Mesenteric fat pad (tissue), 1 donor: ENCODE results near the gene PFKL. TPM values are rescaled to one million over a fixed set of nuclear protein-coding genes. Genes with fewer than 3 reads are reported as not detected.
"Not testable (repeated sequence)": the region's sequence is repeated elsewhere in the genome, so short reads cannot be mapped to it uniquely, and the experiment has no call there.

Source experiments
- DNase-seq: peaks from one replicate; pipeline ENCODE4 v3.0.0-alpha.2; 2020; ENCODE audit warnings: low spot score
- total RNA-seq: library from RNA; stranded (reverse); fragmentation: NEBNext Ultra II Directional; extraction: Animal tissue kit (Norgen Biotek cat#: 25700); gene quantifications from one replicate; pipeline ENCODE4 v1.2.1, GENCODE V29; 2021
- donor health status: DM: yes; HTN: yes; CAD: no.

PFKL gene
- total RNA-seq, 1 donor from 2014 or later: 113 TPM

DNA sequence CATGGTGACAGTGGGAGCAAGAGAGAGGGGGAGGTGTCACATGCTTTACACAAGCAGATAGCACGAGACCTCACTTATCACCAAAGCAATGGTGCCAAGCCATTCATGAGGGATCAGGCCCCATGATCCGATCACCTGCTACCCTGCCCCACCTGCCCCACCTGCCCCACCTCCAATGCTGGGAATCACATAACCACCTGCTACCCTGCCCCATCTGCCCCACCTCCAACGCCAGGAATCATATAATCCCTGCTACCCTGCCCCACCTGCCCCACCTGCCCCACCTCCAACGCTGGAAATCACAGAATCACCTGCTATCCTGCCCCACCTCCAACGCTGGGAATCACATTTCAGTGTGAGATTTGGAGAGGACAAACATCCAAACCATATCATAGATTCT is 24.8 kb upstream of the PFKL start:
- no peak for DNase-seq

GRCh38 chr21:44279354-44280260 is 20.2 kb upstream of the PFKL start:
- no peak for DNase-seq

GRCh38 chr21:44281801-44282200 is 18.1 kb upstream of the PFKL start:
- no peak for DNase-seq

DNA sequence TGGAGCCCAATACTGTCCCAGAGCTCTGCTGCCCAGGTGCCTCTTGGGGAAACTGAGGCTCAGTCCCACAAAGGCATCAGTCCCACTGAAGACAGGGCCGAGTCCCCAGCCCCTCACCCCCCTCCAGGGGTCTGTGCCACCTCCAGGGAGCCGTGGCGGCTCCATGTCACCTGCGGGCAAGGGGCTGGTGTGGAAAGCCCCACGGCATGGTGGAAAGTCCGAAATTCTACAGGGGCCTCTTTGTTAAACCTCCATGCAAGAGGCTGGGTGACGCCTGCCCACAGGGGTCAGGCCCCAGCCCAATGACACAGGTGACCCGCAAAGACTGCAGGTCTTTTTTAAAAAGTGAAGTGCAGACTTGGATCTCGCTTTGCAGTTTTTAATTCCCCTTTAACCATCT is 17.5 kb upstream of the PFKL start:
- DNase-seq: no peak

DNA sequence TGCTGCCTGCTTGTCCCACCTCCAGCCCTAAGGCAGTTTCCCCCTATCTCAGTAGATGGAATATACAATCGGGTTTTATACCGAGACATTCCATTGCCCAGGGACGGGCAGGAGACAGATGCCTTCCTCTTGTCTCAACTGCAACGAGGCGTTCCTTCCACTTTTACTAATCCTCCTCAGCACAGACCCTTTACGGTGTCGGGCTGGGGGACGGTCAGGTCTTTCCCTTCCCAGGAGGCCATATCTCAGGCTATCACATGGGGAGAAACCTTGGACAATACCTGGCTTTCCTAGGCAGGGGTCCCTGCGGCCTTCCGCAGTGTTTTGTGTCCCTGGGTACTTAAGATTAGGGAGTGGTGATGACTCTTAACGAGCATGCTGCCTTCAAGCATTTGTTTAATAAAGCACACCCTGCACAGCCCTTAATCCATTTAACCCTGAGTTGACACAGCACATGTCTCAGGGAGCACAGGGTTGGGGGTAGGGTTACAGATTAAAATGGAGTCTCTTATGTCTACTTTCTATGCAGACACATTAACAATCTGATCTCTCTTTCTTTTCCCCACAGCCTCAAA is 16.6 kb upstream of the PFKL start:
- DNase-seq: not testable (repeated sequence)

DNA sequence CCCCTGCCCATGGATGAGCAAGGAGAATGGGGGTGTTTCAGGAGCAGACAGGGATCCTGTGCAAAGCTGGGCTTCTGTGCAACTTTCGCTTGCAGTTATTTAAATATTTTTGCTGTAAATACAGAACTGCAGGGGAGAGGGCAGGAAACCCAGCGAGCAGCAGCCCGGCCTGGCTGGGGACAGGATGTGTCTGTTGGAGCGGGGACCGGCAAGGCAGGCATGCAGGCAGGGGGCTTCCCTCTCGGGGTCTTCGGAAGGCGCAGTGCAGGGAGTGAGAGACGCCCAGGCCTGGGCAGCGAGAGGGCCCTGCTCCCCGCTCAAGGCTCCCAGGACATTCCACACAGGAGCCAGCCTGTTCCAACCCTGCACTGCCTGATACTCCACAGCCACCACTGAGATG is 15.9 kb upstream of the PFKL start:
- DNase-seq: no peak

GRCh38 chr21:44285138-44285992 is 14.5 kb upstream of the PFKL start, which contains the start of gene AIRE:
Gene AIRE, plus strand, starts transcription at chr21:44285876. Its CDS starts 131 bp downstream, at chr21:44286007.
- no peak for DNase-seq

- DNase-seq: no peak
These were observed 13.7 kb upstream of the PFKL start for GRCh38 chr21:44286086-44286715.

- DNase-seq: no peak
These were observed 12.9 kb upstream of the PFKL start for GRCh38 chr21:44286716-44287632.

DNA sequence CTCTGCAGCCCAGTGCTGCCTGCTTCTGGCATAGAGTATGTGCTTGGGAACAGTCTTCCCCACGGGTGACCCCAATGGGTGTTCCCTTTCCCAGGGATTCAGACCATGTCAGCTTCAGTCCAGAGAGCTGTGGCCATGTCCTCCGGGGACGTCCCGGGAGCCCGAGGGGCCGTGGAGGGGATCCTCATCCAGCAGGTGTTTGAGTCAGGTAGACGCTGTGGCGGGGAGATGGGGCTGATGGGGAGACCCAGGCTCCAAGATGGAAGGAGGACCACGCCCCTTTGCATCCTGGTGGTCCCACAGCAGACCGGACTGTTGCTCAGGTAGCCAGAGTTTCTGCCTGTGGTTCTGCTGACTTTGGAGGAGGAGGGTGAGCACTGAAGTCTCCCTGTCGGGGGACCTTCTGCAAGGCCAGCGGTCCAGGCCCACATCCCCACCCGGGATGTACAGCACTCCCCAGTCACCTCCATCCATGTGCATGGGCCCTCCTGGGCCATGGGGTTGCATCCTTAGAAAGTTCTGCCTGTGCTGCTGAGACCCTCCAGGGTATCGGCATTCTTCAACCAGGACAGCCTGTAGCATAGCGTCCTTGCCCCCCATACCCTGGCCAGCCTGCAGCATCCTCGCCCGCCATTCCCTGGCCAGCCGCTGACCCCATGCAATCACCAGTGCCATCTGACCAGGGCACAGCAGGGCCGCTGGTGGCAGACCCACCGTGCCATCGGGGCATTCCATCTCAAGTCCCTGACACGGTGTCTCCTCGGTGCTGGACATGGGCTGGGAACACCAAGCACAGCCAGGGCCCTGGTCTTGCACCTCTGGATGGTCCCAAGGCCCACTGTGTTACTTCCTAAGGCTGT is 11.4 kb upstream of the PFKL start:
- no peak for DNase-seq

DNA sequence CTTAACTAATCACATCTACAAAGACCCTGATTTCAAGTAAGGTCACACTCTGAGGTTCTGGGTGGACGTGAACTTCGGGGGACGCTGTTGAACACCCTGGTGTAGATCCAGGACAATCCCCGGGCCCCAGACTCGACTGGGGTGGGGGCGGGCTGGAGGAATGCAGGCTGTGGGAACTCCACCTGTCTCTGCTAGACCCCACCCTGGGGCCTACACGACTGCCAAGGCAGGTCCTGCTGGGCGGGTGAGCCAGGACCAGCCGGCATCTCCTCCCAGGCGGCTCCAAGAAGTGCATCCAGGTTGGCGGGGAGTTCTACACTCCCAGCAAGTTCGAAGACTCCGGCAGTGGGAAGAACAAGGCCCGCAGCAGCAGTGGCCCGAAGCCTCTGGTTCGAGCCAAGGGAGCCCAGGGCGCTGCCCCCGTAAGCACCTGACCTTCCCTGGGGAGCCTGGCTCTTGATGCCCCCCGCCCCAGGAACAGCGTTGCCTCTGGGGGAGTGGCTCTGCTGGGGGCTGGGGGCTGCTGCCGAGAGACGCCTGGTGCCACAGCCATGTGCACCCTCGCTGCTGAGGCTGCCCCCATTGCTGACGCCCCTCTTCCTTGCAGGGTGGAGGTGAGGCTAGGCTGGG is 10.4 kb upstream of the PFKL start:
- no peak for DNase-seq

DNA sequence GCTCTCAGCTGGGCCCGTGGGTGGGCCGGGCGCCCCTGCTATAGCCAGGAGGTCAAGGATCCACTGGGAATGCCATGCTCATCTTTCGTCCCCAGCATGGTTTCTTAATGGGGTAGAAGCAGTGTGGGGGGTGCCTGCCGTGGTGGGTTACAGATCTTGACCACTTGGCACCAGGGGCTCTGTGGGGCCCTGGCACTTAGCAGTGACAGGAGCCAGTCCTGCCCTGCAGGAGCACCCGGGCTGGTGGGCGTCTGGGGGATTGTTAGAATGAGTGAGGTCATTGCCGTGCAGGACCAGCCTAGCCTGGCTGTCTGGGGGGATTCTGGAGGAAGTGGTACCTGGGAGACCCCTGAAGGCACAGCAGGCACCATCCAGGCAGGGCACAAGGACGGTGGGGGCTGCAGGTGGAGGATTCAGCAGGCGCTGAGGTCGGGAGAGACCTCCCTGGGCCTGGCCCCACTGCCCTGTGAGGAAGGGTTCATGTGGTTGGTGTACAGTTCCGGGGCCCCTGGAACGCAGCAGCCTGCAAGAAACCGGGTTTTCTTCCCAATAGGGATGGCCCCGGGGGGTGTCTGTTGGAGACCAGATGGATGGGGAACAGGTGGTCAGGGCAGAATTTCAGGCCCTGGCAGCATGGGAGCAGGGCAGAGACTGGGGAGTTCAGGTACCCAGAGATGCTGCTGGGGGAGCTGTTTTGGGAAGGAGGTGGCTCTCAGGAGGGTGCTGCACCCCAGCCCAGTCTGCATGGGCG is 9.4 kb upstream of the PFKL start:
- no peak for DNase-seq

DNA sequence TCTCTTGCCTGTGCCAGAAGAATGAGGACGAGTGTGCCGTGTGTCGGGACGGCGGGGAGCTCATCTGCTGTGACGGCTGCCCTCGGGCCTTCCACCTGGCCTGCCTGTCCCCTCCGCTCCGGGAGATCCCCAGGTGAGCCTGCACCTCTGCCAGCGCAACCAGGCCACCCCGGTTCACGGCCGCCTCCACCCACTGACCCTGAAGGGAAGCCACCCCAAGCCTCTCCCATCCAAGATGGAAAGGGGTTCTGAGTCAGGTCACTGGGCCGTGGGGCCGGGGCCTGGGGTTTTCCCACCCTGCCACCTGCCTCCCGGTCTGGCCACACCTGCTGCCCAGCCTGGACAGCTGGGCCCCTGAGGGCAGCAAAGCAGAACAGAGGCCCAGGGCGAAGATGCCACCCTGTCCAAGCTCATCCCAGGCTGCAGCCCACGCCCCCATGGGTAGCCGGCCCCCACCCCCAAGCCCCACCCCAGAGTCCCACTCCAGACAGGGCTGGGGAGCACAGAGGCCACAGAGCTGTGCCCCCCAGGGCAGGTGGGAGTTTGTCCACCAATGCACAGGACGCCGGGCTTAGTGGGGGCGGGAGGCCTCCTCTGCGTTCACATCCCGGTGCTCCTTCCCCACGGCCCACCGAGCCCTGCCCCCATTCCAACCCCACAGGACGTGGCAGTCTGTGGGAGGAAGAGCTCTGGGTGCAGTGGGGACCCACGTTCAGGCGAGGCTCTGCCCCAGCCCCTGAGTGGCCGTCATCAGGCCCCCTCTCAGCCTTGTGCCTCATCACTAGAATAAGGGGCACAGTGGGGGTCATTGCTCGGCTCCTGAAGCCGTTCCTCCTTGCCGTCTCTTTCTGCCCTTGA is 8.5 kb upstream of the PFKL start:
- DNase-seq: no peak

- DNase-seq: no peak
These were observed 7.7 kb upstream of the PFKL start for GRCh38 chr21:44291936-44292811.

DNA sequence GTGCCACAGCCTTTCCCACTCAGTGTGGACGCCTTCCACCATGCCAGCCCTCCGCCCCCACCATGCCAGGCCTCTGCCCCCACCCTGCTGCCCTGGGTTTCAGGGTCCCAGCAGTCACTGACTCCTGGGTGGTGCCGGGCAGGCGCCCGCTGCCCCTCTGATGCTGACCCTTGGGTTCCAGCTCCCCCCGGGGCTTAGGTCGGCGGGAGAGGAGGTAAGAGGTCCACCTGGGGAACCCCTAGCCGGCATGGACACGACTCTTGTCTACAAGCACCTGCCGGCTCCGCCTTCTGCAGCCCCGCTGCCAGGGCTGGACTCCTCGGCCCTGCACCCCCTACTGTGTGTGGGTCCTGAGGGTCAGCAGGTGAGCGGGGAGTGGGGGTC is 7.0 kb upstream of the PFKL start:
- no peak for DNase-seq
